ENCODE measurements around the gene PLOD1.

The PLOD1 gene

GRCh38 chr1:11925938-11926292, 8.6 kb upstream of the PLOD1 start:
- no peak overlapping the region for H3K27ac ChIP-seq (ENCODE audit: low read depth, low read length)
- no peaks in the 10 kb centered on the region for H3K9me2 ChIP-seq (replicated peaks; ENCODE audit: control insufficient read depth, low read length)
- peak overlapping the region; percentile 85 for H3K4me2 ChIP-seq (ENCODE audit: low read length)
- H3K9me3 ChIP-seq (ENCODE audit: control insufficient read depth, insufficient read depth, low read length), result no peaks in the 10 kb centered on the region
- peaks cover 8% of the 10 kb centered on the region; the same call in 1 of the 2 replicates for H4K20me1 ChIP-seq (ENCODE audit: control insufficient read depth, insufficient read depth, low read depth, low read length)
- no peak for TF ChIP-seq EZH2phosphoT487 (IDR thresholded peaks at IDR 0.05; ENCODE audit: borderline replicate concordance, low read length)
- no peak for TF ChIP-seq CTCF (IDR thresholded peaks at IDR 0.05; ENCODE audit: low read depth, low read length, poor library complexity, severe bottlenecking)
- no peaks in the 10 kb centered on the region for H3K27me3 ChIP-seq (ENCODE audit: control insufficient read depth, low read length)
- peaks cover 32% of the 10 kb centered on the region for H3K36me3 ChIP-seq (ENCODE audit: control insufficient read depth, low read length)
- H3K79me2 ChIP-seq (ENCODE audit: control insufficient read depth, low read length), result peaks cover 47% of the 10 kb centered on the region
- peaks cover 9% of the 10 kb centered on the region for H3F3A ChIP-seq (ENCODE audit: control insufficient read depth, insufficient read depth)
- H3K4me1 ChIP-seq (ENCODE audit: control insufficient read depth, low read length), result peaks cover 52% of the 10 kb centered on the region
- H3K4me3 ChIP-seq (ENCODE audit: low read length), result peak overlapping the region; percentile 77

GRCh38 chr1:11927866-11928592, 6.5 kb upstream of the PLOD1 start:
- H3K4me1 ChIP-seq (ENCODE audit: control insufficient read depth, low read length), result peaks cover 56% of the 10 kb centered on the region
- peaks cover 12% of the 10 kb centered on the region for H3F3A ChIP-seq (ENCODE audit: control insufficient read depth, insufficient read depth)
- no peaks in the 10 kb centered on the region for H3K9me2 ChIP-seq (replicated peaks; ENCODE audit: control insufficient read depth, low read length)
- peak overlapping the region; percentile 58 for H3K4me2 ChIP-seq (ENCODE audit: low read length)
- H3K4me3 ChIP-seq (ENCODE audit: low read length), result peak overlapping the region; percentile 35; the same call in 1 of the 2 replicates
- peaks cover 30% of the 10 kb centered on the region for H3K79me2 ChIP-seq (ENCODE audit: control insufficient read depth, low read length)
- TF ChIP-seq EZH2phosphoT487 (IDR thresholded peaks at IDR 0.05; ENCODE audit: borderline replicate concordance, low read length), result no peak
- TF ChIP-seq CTCF (IDR thresholded peaks at IDR 0.05; ENCODE audit: low read depth, low read length, poor library complexity, severe bottlenecking), result no peak
- H3K27ac ChIP-seq (ENCODE audit: low read depth, low read length), result peak overlapping the region; percentile 75
- no peaks in the 10 kb centered on the region for H3K27me3 ChIP-seq (ENCODE audit: control insufficient read depth, low read length)
- no peaks in the 10 kb centered on the region for H3K9me3 ChIP-seq (ENCODE audit: control insufficient read depth, insufficient read depth, low read length)
- peaks cover 21% of the 10 kb centered on the region for H3K36me3 ChIP-seq (ENCODE audit: control insufficient read depth, low read length)
- H4K20me1 ChIP-seq (ENCODE audit: control insufficient read depth, insufficient read depth, low read depth, low read length), result peaks cover 8% of the 10 kb centered on the region; the same call in 1 of the 2 replicates

GRCh38 chr1:11929849-11930248, 4.7 kb upstream of the PLOD1 start:
- Histone ChIP-seq H3K9me2 (replicated peaks; ENCODE audit: control insufficient read depth, low read length) (no peaks in the 10 kb centered on the region), H3K4me1 (ENCODE audit: control insufficient read depth, low read length) (peaks cover 52% of the 10 kb centered on the region), H3K79me2 (ENCODE audit: control insufficient read depth, low read length) (peaks cover 15% of the 10 kb centered on the region), H3K36me3 (ENCODE audit: control insufficient read depth, low read length) (peaks cover 3% of the 10 kb centered on the region), H3K27me3 (ENCODE audit: control insufficient read depth, low read length) (no peaks in the 10 kb centered on the region), H3F3A (ENCODE audit: control insufficient read depth, insufficient read depth) (peaks cover 12% of the 10 kb centered on the region), H3K4me3 (ENCODE audit: low read length) (peak overlapping the region; percentile 39), H3K27ac (ENCODE audit: low read depth, low read length) (no peak overlapping the region), H3K9me3 (ENCODE audit: control insufficient read depth, insufficient read depth, low read length) (no peaks in the 10 kb centered on the region), H4K20me1 (ENCODE audit: control insufficient read depth, insufficient read depth, low read depth, low read length) (peaks cover 2% of the 10 kb centered on the region; the same call in 1 of the 2 replicates), H3K4me2 (ENCODE audit: low read length) (peak overlapping the region; percentile 57)
- no peak for TF ChIP-seq CTCF (IDR thresholded peaks at IDR 0.05; ENCODE audit: low read depth, low read length, poor library complexity, severe bottlenecking)
- TF ChIP-seq EZH2phosphoT487 (IDR thresholded peaks at IDR 0.05; ENCODE audit: borderline replicate concordance, low read length), result no peak
